Measurements from ENCODE around the gene PSMD5. TPM values are rescaled to one million over a fixed set of nuclear protein-coding genes. Genes with fewer than 3 reads are reported as not detected.

PSMD5 gene
- total and polyA plus RNA-seq, 9 of the 15 experiments (the other 6 are each of a cell fraction or from before 2014, with no cell fraction given): 46.4 to 148 (median 76.3) TPM

DNA sequence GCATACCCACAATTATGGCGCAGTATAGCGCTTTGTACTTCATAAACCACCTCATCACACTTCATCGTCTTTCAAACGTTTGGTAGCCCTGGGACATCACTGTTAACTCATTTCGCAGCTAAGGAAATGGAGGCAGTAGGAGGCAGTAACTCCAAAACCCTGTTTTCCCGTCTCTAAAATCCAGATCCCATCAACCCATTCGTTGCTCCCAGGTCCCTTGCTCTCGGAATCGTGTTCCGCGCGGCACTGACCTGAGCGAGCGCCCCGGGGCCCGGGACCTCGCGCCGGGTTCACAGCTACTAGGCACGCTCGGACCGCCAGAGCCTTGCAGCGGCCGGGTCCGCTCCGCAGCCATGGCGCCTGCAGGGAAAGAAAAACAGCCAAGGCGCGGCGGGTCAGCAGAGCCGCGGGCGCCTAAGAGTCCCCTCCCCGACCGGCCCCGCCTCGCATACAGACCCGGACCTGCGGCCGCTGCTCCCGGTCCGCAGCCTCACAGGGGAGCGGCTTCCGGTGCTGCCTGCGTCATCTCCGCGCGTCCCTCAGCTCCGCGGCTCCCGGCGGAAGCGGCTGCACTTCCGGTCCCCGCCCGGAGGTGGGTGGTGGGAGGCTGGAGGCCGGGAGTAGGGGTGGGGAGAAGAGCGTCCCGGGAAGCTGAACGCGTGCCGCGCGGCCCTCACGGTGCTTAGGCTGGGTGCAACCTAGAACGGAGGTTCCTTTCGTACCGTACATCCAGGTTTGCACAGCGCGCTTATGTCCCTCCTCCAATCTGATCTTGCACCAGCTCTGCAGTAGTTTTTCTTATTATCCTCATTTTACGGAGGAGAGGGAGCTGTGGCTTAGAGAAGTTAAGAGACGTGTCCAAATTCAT is 49.6 kb downstream of the PSMD5 start, which contains the start of gene FBXW2 (continued):
- TF ChIP-seq, protein P1, sequence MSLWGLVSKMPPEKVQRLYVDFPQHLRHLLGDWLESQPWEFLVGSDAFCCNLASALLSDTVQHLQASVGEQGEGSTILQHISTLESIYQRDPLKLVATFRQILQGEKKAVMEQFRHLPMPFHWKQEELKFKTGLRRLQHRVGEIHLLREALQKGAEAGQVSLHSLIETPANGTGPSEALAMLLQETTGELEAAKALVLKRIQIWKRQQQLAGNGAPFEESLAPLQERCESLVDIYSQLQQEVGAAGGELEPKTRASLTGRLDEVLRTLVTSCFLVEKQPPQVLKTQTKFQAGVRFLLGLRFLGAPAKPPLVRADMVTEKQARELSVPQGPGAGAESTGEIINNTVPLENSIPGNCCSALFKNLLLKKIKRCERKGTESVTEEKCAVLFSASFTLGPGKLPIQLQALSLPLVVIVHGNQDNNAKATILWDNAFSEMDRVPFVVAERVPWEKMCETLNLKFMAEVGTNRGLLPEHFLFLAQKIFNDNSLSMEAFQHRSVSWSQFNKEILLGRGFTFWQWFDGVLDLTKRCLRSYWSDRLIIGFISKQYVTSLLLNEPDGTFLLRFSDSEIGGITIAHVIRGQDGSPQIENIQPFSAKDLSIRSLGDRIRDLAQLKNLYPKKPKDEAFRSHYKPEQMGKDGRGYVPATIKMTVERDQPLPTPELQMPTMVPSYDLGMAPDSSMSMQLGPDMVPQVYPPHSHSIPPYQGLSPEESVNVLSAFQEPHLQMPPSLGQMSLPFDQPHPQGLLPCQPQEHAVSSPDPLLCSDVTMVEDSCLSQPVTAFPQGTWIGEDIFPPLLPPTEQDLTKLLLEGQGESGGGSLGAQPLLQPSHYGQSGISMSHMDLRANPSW (CRISPR knock-in tag; IDR thresholded peaks at IDR 0.05): peak; percentile 78
- TF ChIP-seq FOXO4 (CRISPR knock-in tag; IDR thresholded peaks at IDR 0.05) (peak; percentile 74; the same call in 1 of the 2 replicates), ERF (CRISPR knock-in tag; IDR thresholded peaks at IDR 0.05) (peak; percentile 92), HIVEP1 (CRISPR knock-in tag; IDR thresholded peaks at IDR 0.05) (peak; percentile 84), BDP1 (IDR thresholded peaks at IDR 0.05; ENCODE audit: insufficient read depth, insufficient read length) (no peak), RAD21 (CRISPR knock-in tag; conservative IDR thresholded peaks at IDR 0.05 in 1 of 2, IDR thresholded peaks at IDR 0.05 in 1 of 2) (peak in 1 of 2 experiments; percentile 25; a peak in 2 of 4 replicates), SAP30 (IDR thresholded peaks at IDR 0.05; ENCODE audit: borderline replicate concordance, insufficient read depth, low read depth, low read length, poor library complexity, severe bottlenecking) (peak; percentile 88), DMBX1 (CRISPR knock-in tag; IDR thresholded peaks at IDR 0.05; ENCODE audit: borderline replicate concordance) (peak; percentile 56; the same call in 1 of the 2 replicates), PYGO2 (tag; IDR thresholded peaks at IDR 0.05) (no peak), MCM2 (IDR thresholded peaks at IDR 0.05; ENCODE audit: low read depth) (no peak), MCM5 (IDR thresholded peaks at IDR 0.05; ENCODE audit: low read depth) (no peak), ETV5 (CRISPR knock-in tag; IDR thresholded peaks at IDR 0.05; ENCODE audit: low read depth) (peak; percentile 100), CEBPZ (IDR thresholded peaks at IDR 0.05; ENCODE audit: borderline replicate concordance, low read depth, low read length) (no peak), SAFB2 (IDR thresholded peaks at IDR 0.05; ENCODE audit: borderline replicate concordance, low read depth, low read length, severe bottlenecking) (no peak), ZNF717 (CRISPR knock-in tag; IDR thresholded peaks at IDR 0.05) (no peak), KAT7 (CRISPR knock-in tag; IDR thresholded peaks at IDR 0.05; ENCODE audit: borderline replicate concordance) (peak; percentile 99; the same call in 1 of the 2 replicates)
- TF ChIP-seq, protein P2, sequence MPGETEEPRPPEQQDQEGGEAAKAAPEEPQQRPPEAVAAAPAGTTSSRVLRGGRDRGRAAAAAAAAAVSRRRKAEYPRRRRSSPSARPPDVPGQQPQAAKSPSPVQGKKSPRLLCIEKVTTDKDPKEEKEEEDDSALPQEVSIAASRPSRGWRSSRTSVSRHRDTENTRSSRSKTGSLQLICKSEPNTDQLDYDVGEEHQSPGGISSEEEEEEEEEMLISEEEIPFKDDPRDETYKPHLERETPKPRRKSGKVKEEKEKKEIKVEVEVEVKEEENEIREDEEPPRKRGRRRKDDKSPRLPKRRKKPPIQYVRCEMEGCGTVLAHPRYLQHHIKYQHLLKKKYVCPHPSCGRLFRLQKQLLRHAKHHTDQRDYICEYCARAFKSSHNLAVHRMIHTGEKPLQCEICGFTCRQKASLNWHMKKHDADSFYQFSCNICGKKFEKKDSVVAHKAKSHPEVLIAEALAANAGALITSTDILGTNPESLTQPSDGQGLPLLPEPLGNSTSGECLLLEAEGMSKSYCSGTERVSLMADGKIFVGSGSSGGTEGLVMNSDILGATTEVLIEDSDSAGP (CRISPR knock-in tag; IDR thresholded peaks at IDR 0.05): 0 out of 2 replicates have a peak, but pooled peaks have one; percentile 8
